Immature natural killer cell (primary cell): ENCODE measurements around the gene CCNG2. TPM values are rescaled to one million over a fixed set of nuclear protein-coding genes. Genes with fewer than 3 reads are reported as not detected.

Experiments used
- DNase-seq, 3 donors: peaks; one replicate each; pipeline ENCODE4 v3.0.0; 2022; ENCODE audit warnings: mixed read lengths in 1 of 3
- H3K27ac Mint-ChIP-seq, 6 donors: one replicate each; pipeline ENCODE4 v1.8.0; 2020; ENCODE audit warnings: mixed read lengths in 6 of 6, mild to moderate bottlenecking in 5 of 6, inconsistent platforms in 4 of 6, moderate library complexity in 3 of 6
- H3K27me3 Mint-ChIP-seq, 3 donors: one replicate each; pipeline ENCODE4 v1.8.0; 2020 to 2021; ENCODE audit warnings: low read depth in 3 of 3, mild to moderate bottlenecking in 3 of 3, mixed read lengths in 3 of 3, moderate library complexity in 3 of 3, inconsistent platforms in 1 of 3
- H3K36me3 Mint-ChIP-seq, 3 donors: one replicate each; pipeline ENCODE4 v1.8.0; 2020; ENCODE audit warnings: mixed read lengths in 3 of 3, inconsistent platforms in 2 of 3, mild to moderate bottlenecking in 2 of 3
- H3K4me1 Mint-ChIP-seq, 2 donors: one replicate each; pipeline ENCODE4 v1.8.0; 2020; ENCODE audit warnings: inconsistent platforms in 2 of 2, mild to moderate bottlenecking in 2 of 2, mixed read lengths in 2 of 2, moderate library complexity in 1 of 2
- H3K4me3 Mint-ChIP-seq, 5 donors: one replicate each; pipeline ENCODE4 v1.8.0; 2020; ENCODE audit warnings: mild to moderate bottlenecking in 5 of 5, mixed read lengths in 5 of 5, inconsistent platforms in 3 of 5, moderate library complexity in 3 of 5
- H3K9me3 Mint-ChIP-seq, 6 donors: one replicate each; pipeline ENCODE4 v1.8.0; 2020; ENCODE audit warnings: mild to moderate bottlenecking in 6 of 6, mixed read lengths in 6 of 6, inconsistent platforms in 4 of 6, moderate library complexity in 3 of 6
- polyA plus RNA-seq, 3 donors: library from polyadenylated mRNA; unstranded; fragments of 300-500 nt; fragmentation: Illumina TruSeq; gene quantifications; one replicate each; pipeline ENCODE4 v1.2.3, GENCODE V29; 2021

The CCNG2 gene
- polyA plus RNA-seq, 3 donors from 2014 or later = 10.4 to 14.8 (median 14.2) TPM

- H3K27me3 Mint-ChIP-seq = peaks cover 2 to 6% (median 2%) of the 10 kb centered on the region in 3 donors
- no peak for DNase-seq
- H3K9me3 Mint-ChIP-seq = no peaks in the 10 kb centered on the region
- peak overlapping the region; percentile 87 to 93 (median 92) for H3K4me3 Mint-ChIP-seq
- H3K36me3 Mint-ChIP-seq = no peaks in the 10 kb centered on the region
- peaks cover 13 to 17% of the 10 kb centered on the region in 2 donors for H3K4me1 Mint-ChIP-seq
- H3K27ac Mint-ChIP-seq = peak overlapping the region in 4 of 6 donors; percentile 56 to 80 (median 74)
These were observed 36.0 kb downstream of the CCNG2 start for GRCh38 chr4:77193046-77193445.

GRCh38 chr4:77193511-77194102 is 36.6 kb downstream of the CCNG2 start:
- Mint-ChIP-seq H3K27me3 (peaks cover 2 to 6% (median 2%) of the 10 kb centered on the region in 3 donors), H3K4me3 (peak overlapping the region; percentile 87 to 93 (median 92)), H3K4me1 (peaks cover 13 to 17% of the 10 kb centered on the region in 2 donors), H3K27ac (peak overlapping the region; percentile 56 to 81 (median 78)), H3K9me3 (no peaks in the 10 kb centered on the region), H3K36me3 (no peaks in the 10 kb centered on the region)
- DNase-seq = peak; percentile 58 to 69 (median 67)

- H3K9me3 Mint-ChIP-seq = no peaks in the 10 kb centered on the region
- H3K4me3 Mint-ChIP-seq = peak overlapping the region in 4 of 5 donors; percentile 87 to 93 (median 92)
- peak overlapping the region in 1 of 6 donors; percentile 56 for H3K27ac Mint-ChIP-seq
These were observed 37.4 kb downstream of the CCNG2 start for GRCh38 chr4:77194366-77194765.

GRCh38 chr4:77194989-77195388 is 38.0 kb downstream of the CCNG2 start:
- Mint-ChIP-seq H3K4me3 (no peak overlapping the region), H3K36me3 (no peaks in the 10 kb centered on the region), H3K27ac (no peak overlapping the region), H3K27me3 (peaks cover 0 to 6% (median 2%) of the 10 kb centered on the region in 3 donors), H3K4me1 (peaks cover 13 to 17% of the 10 kb centered on the region in 2 donors), H3K9me3 (no peaks in the 10 kb centered on the region)
- DNase-seq = no peak

More at GRCh38 chr4:77194366-77194765, 37.4 kb downstream of the CCNG2 start:
- H3K4me1 Mint-ChIP-seq = peaks cover 13 to 17% of the 10 kb centered on the region in 2 donors
- H3K27me3 Mint-ChIP-seq = peaks cover 1 to 6% (median 2%) of the 10 kb centered on the region in 3 donors
- no peaks in the 10 kb centered on the region for H3K36me3 Mint-ChIP-seq
- DNase-seq = no peak

- no peak overlapping the region for H3K27ac Mint-ChIP-seq
- H3K4me1 Mint-ChIP-seq = peaks cover 13 to 17% of the 10 kb centered on the region in 2 donors
- no peaks in the 10 kb centered on the region for H3K9me3 Mint-ChIP-seq
- peaks cover 1 to 6% (median 2%) of the 10 kb centered on the region in 3 donors for H3K27me3 Mint-ChIP-seq
- H3K4me3 Mint-ChIP-seq = no peak overlapping the region
- H3K36me3 Mint-ChIP-seq = no peaks in the 10 kb centered on the region
- DNase-seq = no peak
These were observed 39.9 kb downstream of the CCNG2 start for GRCh38 chr4:77196866-77197265.

GRCh38 chr4:77197361-77197760 is 40.4 kb downstream of the CCNG2 start:
- Mint-ChIP-seq H3K9me3 (no peaks in the 10 kb centered on the region), H3K36me3 (no peaks in the 10 kb centered on the region), H3K27me3 (peaks cover 1 to 6% (median 2%) of the 10 kb centered on the region in 3 donors), H3K4me1 (peaks cover 13 to 17% of the 10 kb centered on the region in 2 donors), H3K27ac (no peak overlapping the region), H3K4me3 (no peak overlapping the region)
- no peak for DNase-seq

GRCh38 chr4:77197831-77198230 is 40.8 kb downstream of the CCNG2 start:
- H3K27me3 Mint-ChIP-seq = peaks cover 1 to 6% (median 5%) of the 10 kb centered on the region in 3 donors
- H3K27ac Mint-ChIP-seq = no peak overlapping the region
- peaks cover 13 to 17% of the 10 kb centered on the region in 2 donors for H3K4me1 Mint-ChIP-seq
- no peaks in the 10 kb centered on the region for H3K36me3 Mint-ChIP-seq
- H3K4me3 Mint-ChIP-seq = no peak overlapping the region
- no peaks in the 10 kb centered on the region for H3K9me3 Mint-ChIP-seq
- no peak for DNase-seq

GRCh38 chr4:77199276-77199675 is 42.3 kb downstream of the CCNG2 start:
- H3K36me3 Mint-ChIP-seq = no peaks in the 10 kb centered on the region

GRCh38 chr4:77199701-77200100 is 42.7 kb downstream of the CCNG2 start:
- no peak overlapping the region for H3K4me3 Mint-ChIP-seq
- H3K9me3 Mint-ChIP-seq = no peaks in the 10 kb centered on the region
- peaks cover 1 to 7% (median 3%) of the 10 kb centered on the region in 3 donors for H3K27me3 Mint-ChIP-seq
- no peak for DNase-seq
- H3K36me3 Mint-ChIP-seq = no peaks in the 10 kb centered on the region
- no peak overlapping the region for H3K27ac Mint-ChIP-seq
- H3K4me1 Mint-ChIP-seq = no peaks in the 10 kb centered on the region

More at GRCh38 chr4:77199276-77199675, 42.3 kb downstream of the CCNG2 start:
- Mint-ChIP-seq H3K27me3 (peaks cover 1 to 7% (median 3%) of the 10 kb centered on the region in 3 donors), H3K9me3 (no peaks in the 10 kb centered on the region), H3K4me1 (peaks cover 0 to 3% of the 10 kb centered on the region in 2 donors), H3K4me3 (no peak overlapping the region), H3K27ac (no peak overlapping the region)
- no peak for DNase-seq

GRCh38 chr4:77201343-77201742 is 44.3 kb downstream of the CCNG2 start:
- DNase-seq = no peak
- H3K36me3 Mint-ChIP-seq = no peaks in the 10 kb centered on the region
- no peak overlapping the region for H3K4me3 Mint-ChIP-seq
- H3K9me3 Mint-ChIP-seq = no peaks in the 10 kb centered on the region
- H3K27ac Mint-ChIP-seq = no peak overlapping the region
- H3K4me1 Mint-ChIP-seq = no peaks in the 10 kb centered on the region
- peaks cover 1 to 5% (median 3%) of the 10 kb centered on the region in 3 donors for H3K27me3 Mint-ChIP-seq

- H3K27me3 Mint-ChIP-seq = peaks cover 1 to 5% (median 3%) of the 10 kb centered on the region in 3 donors
- DNase-seq = no peak
- no peak overlapping the region for H3K4me3 Mint-ChIP-seq
- no peak overlapping the region for H3K27ac Mint-ChIP-seq
- no peaks in the 10 kb centered on the region for H3K36me3 Mint-ChIP-seq
- no peaks in the 10 kb centered on the region for H3K4me1 Mint-ChIP-seq
- H3K9me3 Mint-ChIP-seq = no peaks in the 10 kb centered on the region
These were observed 44.9 kb downstream of the CCNG2 start for GRCh38 chr4:77201857-77202256.

GRCh38 chr4:77202491-77202890 is 45.5 kb downstream of the CCNG2 start:
- Mint-ChIP-seq H3K36me3 (no peaks in the 10 kb centered on the region), H3K9me3 (no peaks in the 10 kb centered on the region), H3K4me3 (no peak overlapping the region), H3K4me1 (no peaks in the 10 kb centered on the region), H3K27me3 (peaks cover 0 to 5% (median 1%) of the 10 kb centered on the region in 3 donors), H3K27ac (no peak overlapping the region)
- DNase-seq = no peak

GRCh38 chr4:77203380-77204197 is 46.6 kb downstream of the CCNG2 start:
- Mint-ChIP-seq H3K4me3 (no peak overlapping the region), H3K27ac (no peak overlapping the region), H3K27me3 (peaks cover 0 to 5% (median 1%) of the 10 kb centered on the region in 3 donors), H3K9me3 (no peaks in the 10 kb centered on the region), H3K4me1 (no peaks in the 10 kb centered on the region), H3K36me3 (no peaks in the 10 kb centered on the region)
- DNase-seq = peak; percentile 57 to 68 (median 65)

- no peaks in the 10 kb centered on the region for H3K4me1 Mint-ChIP-seq
- no peak overlapping the region for H3K27ac Mint-ChIP-seq
- no peaks in the 10 kb centered on the region for H3K9me3 Mint-ChIP-seq
- H3K4me3 Mint-ChIP-seq = no peak overlapping the region
- peaks cover 0 to 5% (median 1%) of the 10 kb centered on the region in 3 donors for H3K27me3 Mint-ChIP-seq
- H3K36me3 Mint-ChIP-seq = no peaks in the 10 kb centered on the region
- DNase-seq = no peak
These were observed 47.6 kb downstream of the CCNG2 start for GRCh38 chr4:77204621-77205020.
